HG02798 (cell line): ENCODE data around the gene LYSMD1.
A peak's percentile ranks its signal among the peaks of the same experiment; 100 is the strongest.
"Not testable (repeated sequence)": the region's sequence is repeated elsewhere in the genome, so short reads cannot be mapped to it uniquely, and the experiment has no call there.

ENCODE experiments used
- ATAC-seq: cut with Tn5 transposase; IDR thresholded peaks from one replicate; pipeline ENCODE4 v1.9.1; 2021; ENCODE audit warnings: mild to moderate bottlenecking; ENCODE audit not compliant: unreplicated experiment, poor library complexity

The LYSMD1 gene, protein sequence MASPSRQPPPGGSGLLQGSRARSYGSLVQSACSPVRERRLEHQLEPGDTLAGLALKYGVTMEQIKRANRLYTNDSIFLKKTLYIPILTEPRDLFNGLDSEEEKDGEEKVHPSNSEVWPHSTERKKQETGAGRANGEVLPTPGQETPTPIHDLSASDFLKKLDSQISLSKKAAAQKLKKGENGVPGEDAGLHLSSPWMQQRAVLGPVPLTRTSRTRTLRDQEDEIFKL

DNA sequence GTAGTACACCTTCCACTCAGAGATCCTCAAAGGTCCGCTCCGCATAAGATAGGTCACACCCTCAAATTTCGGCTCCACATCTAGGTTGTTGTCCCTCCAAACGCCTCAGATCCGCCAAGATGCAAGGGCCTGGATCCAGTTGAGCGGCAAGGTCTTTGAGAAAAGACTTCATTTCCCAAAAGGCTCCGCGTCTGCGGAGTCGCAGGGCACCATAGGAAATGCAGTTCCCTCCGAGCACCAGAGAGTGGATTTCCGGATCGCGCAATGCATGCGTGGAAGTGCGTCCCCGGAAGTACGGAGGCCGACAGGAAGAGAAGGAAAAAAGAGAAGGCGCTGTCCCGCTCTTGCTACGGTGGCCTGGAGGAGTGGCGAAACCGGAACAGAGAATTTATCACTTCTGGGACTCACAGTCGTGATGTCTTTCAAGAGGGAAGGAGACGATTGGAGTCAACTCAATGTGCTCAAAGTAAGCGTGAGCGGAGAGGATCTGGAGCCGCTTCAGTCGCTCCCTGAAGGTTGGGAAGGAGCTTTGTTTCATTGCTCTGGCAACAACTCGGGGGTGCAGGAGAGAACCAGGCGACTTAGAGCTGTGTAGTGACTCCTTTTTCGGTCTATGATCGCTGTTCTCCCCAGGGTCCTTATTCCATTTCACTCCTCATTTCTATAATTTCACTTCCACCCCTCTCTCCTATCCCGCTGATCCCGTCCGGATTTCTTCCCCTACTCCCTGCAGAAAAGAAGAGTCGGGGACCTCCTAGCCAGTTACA lies at the start of gene LYSMD1, which contains the start of gene SCNM1:
Gene LYSMD1, minus strand, starts transcription at position 165 of the 767 bp plus-strand sequence. CDS start 644 bp downstream, outside the sequence.
Gene SCNM1, plus strand, starts transcription at position 407 of the 767 bp plus-strand sequence. Its CDS starts 9 bp downstream, at position 416.
- ATAC-seq, result peak; percentile 95

DNA sequence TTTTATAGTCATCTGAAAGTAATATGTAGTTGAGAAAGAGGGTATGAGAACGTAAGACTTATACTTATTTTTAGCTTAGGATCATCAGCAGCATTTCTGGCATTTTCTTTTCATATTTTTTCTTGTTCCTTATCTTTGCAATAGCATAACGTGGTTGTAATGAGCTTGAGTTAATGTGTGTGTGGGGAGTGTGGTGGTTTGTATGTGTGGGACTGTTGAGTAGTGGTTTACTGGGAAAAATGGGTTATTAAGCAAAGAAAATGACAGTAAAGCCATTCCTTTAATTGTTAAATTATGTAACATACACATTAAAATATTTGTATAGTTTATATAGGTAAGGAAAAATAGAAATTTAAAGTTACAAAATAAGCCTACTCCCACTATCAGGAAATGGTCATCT lies 47.9 kb upstream of the LYSMD1 start:
- no peak for ATAC-seq

DNA sequence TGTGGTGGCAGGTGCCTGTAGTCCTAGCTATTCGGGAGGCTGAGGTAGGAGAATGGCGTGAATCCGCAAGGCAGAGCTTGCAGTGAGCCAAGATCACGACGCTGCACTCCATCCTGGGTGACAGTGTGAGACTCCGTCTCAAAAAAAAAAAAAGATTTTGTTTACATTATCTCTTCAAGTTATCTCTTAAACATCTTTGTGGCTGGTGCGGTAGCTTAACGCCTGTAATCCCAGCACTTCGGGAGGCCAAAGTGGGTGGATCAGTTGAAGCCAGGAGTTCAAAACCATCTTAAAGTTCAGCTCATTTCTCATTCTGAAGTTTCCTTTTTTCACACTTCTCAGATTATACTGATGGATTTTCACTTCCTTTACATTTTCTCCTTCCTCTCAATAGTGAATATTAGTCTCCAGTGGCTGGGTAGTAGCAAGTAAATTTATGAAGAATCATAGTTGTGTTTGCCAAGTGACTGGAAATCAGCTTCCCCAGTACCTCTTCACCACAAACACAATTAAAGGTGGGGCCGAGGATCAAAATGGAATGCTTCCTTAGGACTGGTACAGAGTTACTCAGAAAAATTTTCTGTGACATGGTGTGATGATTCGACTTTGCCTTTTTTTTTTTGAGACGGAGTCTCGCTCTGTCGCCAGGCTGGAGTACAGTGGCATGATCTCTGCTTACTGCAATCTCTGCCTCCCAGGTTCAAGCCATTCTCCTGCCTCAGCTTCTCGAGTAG lies 46.4 kb upstream of the LYSMD1 start:
- ATAC-seq, result no peak

DNA sequence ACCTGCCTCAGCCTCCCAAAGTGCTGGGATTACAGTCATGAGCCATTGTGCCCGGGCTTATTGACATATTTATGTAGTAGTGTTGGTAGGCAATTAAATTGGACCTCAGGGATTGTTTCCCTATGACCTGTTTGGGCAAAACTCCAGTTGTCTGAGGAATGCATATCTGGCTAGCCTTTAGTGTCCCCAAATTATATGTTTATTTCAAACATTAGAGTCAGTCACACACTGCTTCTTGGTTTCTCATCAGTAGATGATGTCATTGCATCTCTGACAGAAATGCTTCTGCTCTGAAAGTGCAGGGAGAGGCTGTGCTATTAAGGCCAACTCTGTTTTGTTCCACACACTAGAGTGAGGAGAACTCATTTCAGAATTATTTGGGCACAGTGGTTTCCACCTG lies 45.1 kb upstream of the LYSMD1 start:
- ATAC-seq, result no peak

DNA sequence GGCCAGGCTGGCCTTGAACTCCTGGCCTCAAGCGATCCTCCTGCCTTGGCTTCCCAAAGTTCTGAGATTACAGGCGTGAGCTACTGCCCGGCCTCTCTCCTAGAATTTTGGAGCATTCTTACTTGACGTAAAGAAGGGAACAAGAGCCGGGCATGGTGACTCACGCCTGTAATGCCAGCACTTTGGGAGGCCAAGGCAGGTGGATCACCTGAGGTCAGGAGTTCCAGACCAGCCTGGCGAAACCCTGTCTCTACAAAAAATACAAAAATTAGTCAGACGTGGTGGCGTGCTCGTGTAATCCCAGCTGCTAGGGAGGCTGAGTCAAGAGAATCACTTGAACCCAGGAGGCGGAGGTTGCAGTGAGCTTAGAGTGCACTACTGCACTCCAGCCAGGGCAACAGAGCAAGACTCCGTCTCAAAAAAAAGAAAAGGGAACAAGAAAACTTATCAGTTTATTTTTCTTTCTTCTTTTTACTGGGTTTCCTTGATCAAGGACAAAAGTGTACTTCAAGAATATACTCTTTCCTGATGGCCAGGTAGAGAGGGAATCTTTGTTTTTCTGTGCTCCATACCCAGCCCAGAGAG lies 39.8 kb upstream of the LYSMD1 start:
- ATAC-seq, result not testable (repeated sequence)

DNA sequence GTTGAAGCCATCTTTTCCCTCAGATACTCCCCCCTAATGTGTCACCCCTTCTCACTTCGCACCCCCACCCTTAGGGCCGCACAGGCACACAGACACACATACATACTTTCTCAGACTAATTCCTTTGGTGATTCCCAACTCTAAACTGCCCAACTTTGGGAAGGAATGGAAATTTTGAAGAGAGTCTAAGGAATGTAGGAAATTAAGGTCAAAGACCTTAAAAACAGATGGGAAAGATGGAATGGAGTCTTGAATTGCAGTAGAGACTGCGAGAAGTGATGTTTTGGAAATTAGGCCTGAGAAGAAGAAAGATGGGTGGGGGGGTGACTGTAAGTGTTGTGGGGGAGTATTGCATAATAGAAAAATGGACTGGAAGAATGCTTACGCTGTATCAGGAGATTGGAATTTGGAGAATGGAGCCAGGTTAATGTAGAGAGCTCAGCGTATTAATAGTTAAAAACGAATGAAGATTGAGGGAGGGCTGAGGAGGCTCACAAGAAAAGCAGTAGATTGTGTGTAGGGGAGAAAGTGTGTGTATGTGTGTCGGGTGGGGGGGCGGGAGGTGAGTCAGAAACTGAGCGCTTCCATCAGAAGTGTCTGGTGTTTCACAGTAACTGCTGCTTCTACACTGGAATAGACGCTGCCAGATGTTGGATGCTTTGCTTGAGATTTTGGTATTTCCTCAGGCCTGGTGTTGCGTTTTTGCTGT lies 34.3 kb upstream of the LYSMD1 start:
- no peak for ATAC-seq

DNA sequence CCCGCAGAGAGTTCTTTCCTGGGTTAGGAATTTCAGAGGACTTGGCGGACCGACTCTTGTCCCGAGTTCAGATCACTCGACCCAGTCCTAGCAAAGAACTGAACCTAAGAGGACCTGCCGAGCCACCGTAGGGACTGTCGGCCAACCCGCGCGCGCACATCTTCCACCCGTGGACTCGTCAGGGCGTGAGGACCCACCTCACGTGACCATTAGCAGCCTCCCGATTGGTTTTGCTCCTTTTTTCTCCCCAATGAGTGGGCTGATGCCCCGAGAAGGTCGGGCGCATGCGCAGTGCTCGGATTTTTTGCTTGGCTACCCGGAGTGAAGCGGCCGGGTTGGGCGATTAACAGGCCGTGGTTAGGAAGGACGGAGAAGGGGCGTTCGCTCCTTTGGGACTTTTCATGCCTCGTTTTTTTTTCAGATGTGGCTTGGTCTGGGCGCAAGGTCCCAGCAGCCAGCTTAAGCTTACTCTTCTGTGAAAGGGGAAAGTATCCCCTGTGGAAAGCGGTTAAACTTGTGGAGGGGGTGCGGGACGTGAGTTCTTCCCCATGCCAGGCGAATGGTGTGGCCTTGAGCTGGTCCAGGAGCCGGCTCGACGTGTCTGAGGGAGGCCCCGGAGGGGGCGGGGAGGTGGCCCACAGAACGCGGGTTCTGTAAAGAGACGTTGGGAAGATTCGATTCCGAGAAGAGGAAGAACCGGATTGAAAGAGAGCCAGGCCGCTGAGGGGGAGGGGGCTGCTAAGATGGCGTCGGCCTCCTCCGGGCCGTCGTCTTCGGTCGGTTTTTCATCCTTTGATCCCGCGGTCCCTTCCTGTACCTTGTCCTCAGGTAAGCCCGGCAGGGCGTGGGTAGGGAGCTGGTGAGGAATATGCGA lies 32.8 kb upstream of the LYSMD1 start, which contains the start of gene PIP5K1A:
Gene PIP5K1A, plus strand, starts transcription at position 299 of the 874 bp plus-strand sequence. Its CDS starts 445 bp downstream, at position 744.
- peak; percentile 94 for ATAC-seq

DNA sequence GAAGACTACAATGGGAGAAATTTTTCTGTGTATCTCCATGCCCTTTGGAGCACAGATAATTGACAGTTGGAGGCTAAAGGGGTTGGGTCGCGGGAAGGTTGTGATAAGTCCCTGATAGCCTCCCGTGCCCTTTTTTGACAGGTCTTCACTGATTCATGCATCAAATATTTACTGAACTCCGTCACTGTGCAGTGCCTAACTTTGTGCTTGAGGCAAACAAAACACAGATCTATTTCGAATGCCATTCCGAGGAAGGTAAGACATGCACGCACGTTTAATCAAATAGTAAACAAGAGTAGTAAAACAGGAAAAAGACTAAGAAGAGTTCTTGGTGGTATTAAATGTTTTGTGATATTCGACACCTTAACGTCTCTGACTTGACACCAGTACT lies 32.2 kb upstream of the LYSMD1 start:
- ATAC-seq, result no peak

DNA sequence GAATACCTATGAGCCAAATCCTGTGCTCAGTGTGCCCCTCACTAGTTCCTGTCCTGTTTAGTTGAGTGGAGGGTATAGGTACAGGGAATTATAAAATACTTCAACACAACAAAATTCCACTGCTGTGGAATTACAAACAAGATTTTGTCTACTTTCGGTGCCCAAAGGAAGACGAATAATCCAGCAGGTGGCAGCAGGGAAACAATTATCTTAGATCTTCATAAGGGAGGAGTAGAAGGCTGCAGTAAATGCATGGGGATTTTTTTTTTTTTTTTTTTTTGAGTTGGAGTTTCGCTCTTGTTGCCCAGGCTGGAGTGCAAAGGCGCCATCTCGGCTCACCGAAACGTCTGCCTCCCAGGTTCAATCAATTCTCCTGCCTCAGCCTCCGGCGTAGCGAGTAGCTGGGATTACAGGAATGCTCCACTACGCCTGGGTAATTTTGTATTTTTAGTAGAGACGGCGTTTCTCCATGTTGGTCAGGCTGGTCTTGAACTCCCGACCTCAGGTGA lies 30.6 kb upstream of the LYSMD1 start:
- ATAC-seq, result no peak

DNA sequence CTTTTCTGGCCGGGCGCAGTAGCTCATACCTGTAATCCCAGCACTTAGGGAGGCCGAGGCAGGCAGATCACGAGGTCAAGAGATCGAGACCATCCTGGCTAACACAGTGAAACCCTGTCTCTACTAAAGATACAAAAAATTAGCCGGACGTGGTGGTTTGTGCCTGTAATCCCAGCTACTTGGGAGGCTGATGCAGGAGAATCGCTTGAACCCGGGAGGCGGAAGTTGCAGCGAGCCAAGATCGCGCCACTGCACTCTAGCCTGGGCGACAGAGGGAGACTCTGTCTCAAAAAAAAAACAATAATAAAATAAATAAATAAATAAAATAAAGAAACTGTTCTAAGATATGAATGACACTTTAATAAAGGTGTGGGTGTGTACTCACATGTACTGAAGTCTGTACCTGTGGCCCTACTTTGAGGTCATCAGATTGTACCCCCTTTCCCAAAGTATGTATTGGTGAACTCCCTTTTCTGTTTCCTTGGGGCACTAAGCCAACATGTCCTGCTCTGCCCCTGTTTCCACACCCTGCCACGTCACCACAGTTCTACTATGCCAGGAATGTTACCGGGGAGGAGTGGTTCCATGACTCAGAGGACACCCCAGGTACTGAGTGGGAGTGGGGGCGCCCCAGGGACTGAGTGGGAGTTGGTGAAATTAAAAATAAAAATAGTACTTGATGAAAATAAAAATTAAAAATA lies 29.3 kb upstream of the LYSMD1 start:
- ATAC-seq, result not testable (repeated sequence)

DNA sequence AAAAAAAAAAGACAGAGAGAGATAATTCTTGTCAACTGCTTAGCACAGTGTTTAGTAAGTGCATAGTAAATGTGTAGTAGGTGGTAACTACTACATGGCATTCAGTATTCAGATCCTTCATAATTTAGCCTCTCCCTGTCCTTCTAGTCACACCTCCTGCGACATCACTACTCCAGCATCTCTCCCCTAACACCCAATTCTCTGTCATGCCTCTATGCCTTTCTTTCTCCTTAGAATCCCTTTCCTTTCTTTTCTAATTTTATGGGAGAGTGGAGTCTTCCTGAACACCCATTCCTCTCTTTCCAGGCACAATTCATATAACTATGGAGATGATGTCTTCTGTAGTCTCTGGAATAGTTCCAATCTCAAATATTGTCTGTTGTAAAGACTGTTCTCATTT lies 28.2 kb upstream of the LYSMD1 start:
- no peak for ATAC-seq

DNA sequence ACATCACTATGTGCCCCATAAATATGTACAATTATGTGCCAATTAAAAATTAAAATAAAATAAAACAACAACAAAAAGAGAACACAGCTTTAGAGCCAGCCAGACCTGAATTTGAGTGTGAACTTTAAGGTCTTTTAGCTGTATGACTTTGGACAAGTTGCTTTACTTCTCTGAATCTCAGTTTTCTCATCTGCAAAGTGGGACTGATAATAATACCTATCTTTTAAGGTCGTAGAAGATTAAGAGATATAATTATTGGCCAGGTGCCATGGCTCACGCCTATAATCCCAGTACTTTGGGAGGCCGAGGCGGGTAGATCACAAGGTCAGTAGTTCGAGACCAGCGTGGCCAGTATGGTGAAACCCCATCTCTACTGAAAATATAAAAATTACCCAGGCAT lies 27.6 kb upstream of the LYSMD1 start:
- no peak for ATAC-seq

DNA sequence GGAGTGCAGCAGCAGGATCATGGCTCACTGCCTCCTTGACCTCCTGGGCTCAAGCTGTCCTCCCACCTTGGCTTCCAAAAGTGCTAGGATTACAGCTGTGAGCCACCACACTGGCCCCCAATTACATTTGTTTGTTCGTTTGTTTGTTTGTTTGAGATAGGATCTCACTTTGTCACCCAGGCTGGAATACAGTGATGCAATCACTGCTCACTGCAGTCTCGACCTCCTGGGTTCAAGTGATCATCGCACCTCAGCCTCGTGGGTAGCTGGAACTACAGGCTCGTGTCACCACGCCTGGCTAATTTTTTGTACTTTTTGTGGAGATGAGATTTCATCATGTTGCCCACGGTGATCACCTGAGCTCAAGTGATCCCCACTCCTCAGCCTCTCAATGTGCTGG lies 26.3 kb upstream of the LYSMD1 start:
- no peak for ATAC-seq

DNA sequence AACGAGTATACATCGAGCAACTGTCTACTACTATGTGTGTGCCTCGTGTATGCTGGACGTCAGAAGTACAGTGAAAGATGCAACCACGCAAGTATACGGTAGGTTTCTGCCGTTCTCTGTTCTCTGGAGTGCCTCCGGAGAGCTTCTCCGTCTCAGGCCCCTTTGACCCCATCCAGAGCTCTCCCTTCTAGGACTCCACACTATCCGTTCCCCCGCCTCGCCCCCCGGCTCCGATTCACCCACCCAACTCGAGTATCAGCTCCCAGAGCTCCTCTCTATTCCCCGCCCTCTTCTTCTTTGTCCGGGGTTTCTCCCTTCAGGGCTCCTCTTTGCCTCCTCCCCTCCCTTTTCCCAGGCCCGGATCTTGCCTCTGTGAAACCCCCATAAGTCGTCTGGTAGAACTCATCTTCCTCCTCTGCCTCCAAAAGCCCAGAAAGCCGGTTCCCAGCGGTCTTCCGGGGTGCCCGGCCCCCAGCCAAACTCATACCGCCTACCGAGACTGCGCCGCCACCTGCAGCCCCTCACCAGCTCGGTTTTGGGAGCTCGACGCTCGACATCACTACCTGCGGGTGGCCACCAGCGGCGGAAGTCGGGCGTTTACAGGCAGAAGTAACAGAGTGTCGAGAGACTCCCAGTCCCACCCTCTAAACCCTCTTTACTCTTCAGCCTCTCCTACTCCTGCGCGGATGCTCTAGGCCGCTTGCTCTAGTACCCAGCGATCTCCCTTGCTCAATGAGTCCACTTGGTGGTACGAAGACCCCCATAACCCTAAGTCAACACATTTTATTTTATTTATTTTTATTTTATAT lies 24.1 kb upstream of the LYSMD1 start, which contains the start of gene VPS72:
Gene VPS72, minus strand, starts transcription at position 561 of the 809 bp plus-strand sequence. Its CDS starts 76 bp downstream, at position 485.
- peak; percentile 93 for ATAC-seq

DNA sequence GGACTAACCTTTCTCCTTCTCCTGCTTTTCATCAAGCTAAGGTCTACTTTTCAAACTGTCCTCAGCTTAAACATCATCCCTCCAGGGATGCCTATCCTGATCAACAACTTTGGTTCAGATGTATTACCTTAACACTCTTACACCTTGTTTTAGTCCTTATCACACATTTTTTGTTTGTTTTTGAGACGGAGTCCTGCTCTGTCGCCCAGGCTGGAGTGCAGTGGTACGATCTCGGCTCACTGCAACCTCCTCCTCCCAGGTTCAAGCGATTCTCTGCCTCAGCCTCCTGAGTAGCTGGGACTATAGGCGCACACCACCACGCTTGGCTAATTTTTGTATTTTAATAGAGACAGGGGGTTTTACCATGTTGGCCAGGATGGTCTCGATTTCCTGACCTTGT lies 23.0 kb upstream of the LYSMD1 start:
- ATAC-seq, result not testable (repeated sequence)

DNA sequence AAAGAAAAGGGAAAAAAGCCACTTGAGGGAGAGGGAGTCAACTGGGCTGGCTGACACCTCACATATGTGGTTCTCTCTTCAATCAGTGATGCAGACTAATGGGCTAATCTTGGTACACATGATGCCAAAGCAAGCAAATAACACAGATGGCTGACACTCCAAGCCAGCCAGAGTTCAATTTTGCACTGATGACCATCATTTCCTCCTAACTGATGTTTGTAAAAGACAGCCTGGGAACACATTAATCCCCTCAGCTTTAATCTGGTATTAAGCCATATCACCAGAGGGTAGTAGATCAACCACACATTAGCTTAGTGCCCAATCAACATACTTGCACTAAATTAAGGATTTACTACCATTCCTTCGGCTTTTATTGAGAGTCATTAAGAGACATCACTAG lies 21.5 kb upstream of the LYSMD1 start:
- ATAC-seq, result no peak

DNA sequence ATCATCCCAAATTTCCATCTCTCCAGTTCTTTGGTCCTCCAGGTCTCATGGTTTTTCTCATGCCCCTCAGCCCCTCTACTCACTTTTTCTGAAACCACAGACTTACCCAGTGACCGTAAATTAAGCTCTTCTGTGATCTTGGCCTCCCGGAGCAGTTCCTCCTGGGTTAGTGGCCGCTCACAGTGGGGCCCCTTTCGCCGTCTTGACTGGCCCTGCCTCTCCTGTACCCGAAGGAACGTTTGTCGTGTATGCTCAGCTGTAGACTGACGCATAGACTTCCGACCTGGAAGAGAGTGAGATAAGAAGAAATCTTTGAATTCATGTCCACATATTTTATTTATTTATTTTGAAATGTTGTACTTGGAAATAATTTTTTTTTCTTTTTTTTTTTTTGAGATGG lies 18.5 kb upstream of the LYSMD1 start:
- ATAC-seq, result no peak
